Skin of body (tissue), 2 donors: ENCODE results near the gene AFG3L2. TPM values are rescaled to one million over a fixed set of nuclear protein-coding genes. Genes with fewer than 3 reads are reported as not detected.

ENCODE experiments used
- DNase-seq: peaks from one replicate; lab custom pipeline; 2025; lab: John Stamatoyannopoulos, UW
- total RNA-seq: library from RNA; depleted of rRNA; stranded (reverse); fragments of >200 nt; gene quantifications from one replicate; pipeline ENCODE4 v1.2.3, GENCODE V29; 2014

The AFG3L2 gene
- total RNA-seq, 1 donor from 2014 or later = 34.8 TPM

DNA sequence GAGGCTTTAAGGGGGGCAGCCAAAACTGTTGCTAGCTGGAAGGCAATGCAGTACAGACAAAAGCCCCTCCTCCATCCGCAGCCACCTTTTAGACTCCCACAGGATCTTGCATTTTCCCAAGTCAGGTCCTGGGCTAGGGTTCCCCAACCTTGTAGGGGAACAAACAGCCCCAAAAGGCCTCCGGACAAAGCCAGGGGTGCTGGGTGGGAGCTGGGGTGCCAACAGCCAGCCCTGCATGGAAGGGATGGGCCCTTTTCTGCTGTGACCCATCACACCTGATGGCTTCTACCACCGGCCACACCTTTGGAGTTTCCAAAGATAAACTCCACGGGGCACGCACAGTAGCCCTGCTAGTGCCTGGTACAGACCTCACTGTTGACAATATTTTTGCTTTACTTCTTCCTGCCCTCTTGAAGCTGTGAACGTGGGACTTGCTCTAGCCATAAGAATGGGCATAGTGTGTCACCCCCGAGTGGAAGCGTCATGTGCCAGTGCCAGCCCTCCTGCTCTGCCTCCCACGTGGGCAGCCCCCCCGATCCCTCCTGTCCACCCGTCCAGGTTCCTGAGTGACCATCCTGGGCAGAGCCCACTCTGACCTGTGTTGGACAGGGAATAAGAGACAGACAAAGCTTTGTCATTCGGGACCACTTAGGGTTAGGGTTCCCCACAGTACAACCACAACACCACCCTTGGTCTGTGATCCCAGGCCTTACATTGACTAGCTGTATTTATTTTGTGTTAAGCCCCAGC lies 50.1 kb downstream of the AFG3L2 start:
- DNase-seq = no peak

DNA sequence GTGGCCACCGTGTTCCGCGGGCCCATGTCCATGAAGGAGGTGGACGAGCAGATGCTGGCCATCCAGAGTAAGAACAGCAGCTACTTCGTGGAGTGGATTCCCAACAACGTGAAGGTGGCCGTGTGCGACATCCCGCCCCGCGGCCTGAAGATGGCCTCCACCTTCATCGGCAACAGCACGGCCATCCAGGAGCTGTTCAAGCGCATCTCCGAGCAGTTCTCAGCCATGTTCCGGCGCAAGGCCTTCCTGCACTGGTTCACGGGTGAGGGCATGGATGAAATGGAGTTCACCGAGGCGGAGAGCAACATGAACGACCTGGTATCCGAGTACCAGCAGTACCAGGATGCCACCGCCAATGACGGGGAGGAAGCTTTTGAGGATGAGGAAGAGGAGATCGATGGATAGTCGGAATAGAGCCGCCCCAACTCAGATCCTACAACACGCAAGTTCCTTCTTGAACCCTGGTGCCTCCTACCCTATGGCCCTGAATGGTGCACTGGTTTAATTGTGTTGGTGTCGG lies 51.2 kb downstream of the AFG3L2 start:
- DNase-seq = no peak

DNA sequence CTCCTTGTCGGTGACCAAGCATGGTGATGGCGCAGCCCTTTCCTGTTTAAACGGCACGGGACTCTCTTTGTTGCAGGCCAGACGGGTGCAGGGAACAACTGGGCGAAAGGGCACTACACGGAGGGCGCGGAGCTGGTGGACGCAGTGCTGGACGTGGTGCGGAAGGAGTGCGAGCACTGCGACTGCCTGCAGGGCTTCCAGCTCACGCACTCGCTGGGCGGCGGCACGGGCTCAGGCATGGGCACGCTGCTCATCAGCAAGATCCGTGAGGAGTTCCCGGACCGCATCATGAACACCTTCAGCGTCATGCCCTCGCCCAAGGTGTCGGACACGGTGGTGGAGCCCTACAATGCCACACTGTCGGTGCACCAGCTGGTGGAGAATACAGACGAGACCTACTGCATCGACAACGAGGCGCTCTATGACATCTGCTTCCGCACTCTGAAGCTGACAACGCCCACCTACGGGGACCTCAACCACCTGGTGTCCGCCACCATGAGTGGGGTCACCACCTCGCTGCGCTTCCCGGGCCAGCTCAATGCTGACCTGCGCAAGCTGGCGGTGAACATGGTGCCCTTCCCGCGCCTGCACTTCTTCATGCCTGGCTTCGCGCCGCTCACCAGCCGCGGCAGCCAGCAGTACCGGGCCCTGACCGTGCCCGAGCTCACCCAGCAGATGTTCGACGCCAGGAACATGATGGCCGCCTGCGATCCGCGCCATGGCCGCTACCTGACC lies 51.9 kb downstream of the AFG3L2 start:
- no peak for DNase-seq

DNA sequence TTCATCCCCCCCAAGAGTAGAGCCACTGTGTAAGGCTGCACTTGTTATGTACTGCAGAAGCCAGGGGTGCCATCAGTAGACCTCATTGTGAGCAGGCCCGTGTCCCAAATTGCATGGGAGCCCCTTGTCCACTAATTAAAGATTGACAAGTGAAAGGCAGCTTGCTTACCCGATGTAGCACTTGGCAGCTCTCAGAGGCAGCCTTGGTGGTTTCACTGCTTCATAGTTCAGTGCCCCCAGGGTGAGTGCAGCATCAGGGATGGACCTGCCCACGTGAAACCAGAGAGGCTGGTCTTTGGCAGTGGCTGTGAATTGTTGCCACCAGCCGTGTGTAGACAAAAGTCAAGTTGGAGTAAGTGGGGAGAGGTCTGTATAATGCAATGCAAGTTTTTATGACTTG lies 55.7 kb downstream of the AFG3L2 start:
- DNase-seq = no peak

DNA sequence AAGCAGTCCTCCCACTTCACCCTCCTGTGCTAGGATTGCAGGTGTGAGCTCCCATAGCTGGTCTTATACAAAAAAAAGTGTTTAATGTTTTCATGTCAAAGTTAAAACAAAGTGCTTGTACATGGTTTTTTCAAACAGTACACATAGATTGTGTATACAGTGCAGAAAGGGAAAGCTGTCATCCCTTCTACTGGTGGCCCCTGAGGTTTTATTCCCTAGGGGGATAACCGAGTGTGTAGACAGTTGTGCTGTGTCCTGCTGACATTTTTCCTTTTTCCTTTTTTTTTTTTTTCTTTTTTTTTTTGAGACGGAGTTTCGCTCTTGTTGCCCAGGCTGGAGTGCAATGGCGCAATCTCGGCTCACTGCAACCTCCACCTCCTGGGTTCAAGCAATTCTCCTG lies 58.2 kb downstream of the AFG3L2 start:
- no peak for DNase-seq

DNA sequence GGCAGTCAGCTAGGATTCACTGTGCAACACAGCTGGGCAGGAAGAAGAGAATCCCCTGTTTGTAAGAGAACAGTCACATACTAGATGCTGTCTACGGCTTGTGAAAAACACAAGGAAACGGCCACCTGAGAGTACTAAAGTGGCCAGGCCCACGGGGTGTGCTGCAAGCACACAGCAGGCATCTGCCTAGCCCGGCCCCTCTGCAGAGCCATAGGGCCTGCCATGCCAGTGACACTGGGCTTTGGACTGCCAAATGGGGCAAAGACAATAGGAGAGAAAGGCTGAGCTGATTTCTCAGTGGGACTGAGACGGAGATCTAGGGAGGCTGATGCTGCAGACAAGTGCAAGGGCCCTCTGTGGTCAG lies 58.7 kb downstream of the AFG3L2 start:
- no peak for DNase-seq

DNA sequence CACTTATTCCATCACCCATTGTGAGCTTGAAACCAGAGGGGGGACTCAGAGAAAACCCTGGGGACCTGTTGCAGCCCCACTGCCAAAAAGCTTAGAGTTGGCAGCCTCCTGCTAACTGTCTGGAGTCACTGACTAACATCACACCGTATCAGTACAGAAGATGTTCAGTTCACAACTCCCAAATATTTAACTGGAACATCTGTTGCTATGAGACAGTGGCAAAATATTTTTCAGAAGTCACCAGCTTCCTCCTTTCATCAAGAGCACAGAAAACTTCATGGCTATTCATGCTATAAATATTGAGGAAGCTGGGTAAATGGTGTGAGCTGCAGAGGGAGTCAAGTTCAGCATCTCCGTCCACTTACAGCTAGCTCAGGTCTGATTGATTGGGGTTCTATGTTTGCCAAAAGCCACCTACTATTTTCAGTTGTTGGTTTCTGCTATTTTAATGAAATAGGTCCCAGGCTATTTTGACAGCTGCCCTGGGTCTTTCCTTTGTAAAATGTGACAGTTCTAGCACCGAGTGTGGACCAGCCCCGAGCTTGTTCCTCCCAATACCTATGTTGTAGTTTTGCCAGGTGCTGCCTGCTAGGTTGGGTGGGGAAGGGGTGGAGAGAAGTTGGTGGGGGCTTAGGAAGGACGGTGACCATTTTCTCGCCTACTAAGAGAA lies 59.2 kb downstream of the AFG3L2 start:
- peak; percentile 60 for DNase-seq

DNA sequence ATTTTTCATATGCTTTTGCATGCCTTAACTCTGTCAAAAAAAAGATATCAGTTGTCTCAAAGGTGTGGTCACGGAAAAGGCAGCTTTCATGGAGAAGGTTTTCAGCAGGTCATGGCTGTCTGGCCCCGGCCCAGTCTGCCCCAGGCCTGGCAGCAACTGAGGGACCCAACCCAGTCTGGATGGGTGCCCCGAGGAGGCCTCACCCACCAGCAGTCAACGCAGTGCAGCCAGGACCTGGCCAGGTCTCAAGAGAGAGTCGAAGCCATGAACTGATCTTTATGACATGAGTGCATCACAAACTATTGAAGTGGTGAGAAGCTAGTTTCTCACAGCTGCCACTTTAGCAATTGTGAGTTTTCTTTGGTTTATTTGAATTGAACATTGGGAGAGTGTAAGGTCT lies 61.1 kb downstream of the AFG3L2 start:
- no peak for DNase-seq

DNA sequence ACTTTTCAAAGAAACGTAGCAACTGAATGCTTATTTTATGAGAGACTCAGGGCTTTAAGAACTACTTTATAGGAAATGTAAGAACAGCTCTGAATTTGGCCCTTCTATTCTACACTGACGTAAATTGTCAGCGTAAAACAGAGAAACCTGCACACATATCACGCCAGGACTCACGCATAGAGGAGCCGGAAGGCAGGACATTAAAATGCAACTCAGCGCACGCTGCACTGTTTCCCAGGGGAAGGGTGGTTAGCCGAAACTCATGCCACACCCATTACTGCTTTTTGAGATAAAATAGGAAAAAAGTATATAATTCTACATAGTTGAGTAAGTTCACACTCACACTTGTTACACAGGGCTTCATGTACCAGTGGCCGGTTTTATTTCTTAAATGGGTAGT lies 61.5 kb downstream of the AFG3L2 start:
- DNase-seq = no peak

DNA sequence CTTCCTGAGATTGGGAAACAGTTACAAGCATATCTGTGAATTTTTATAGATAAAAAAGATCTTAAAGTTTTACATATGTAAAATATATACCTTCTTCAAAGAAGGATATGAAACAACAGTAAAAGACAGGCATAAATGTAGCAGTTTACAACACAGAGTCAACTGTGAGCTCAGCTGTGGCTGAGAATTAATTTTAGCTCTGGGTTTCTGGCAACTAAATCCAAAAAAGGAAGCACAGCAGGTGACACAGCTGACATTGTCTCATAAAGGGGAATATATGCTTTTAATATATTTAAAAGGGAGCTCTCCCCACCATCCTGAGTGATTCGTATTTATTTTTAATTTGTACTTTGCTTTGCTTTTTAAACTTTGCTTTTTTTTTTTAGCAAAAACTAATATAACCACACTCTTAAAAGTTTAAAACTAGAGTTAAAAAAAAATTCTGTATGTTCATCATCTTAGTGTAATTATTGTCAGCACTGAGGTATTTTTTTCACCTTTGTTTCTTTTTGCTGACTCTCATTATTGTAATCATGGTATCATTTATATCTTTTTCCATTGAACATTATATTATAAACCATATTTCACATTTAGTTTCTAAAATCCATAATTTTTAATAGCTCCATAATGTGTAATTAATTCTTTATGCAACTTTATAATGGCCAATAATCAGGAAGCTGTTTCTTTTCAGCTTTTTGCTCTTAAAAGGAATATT lies 62.3 kb downstream of the AFG3L2 start:
- DNase-seq = no peak

DNA sequence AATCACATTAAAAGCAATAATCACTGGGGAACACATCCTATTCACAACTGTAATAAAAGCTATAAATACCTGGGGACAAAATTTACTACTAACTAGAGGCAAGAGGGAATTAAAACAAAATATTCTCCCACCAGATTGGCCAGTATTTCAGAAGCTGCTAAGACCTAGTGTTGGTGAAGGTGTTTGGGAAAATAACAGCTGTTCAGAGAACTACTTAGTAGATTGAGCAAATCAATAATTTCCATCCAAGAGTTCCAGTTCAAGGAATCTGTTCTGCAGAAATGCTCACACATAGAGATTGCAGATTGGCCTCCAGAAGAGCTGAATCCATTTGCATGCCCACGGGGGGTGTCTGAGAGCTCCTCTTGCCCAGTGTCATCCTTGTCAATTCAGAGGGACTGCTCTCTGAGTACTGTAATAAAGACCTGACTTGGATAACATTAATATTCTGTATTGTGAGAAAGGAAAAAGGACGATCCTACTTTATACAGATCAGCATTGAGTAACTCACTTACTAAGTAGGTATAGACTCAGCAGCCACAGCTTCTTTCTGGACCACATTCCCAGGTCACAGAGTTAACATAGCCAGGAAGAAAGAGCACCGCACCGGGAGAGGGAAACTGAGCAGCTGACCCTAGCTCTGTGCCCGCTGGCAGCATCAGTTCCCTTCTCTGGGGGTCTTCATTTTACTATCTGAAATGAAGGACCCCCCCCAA lies 63.3 kb downstream of the AFG3L2 start:
- no peak for DNase-seq

DNA sequence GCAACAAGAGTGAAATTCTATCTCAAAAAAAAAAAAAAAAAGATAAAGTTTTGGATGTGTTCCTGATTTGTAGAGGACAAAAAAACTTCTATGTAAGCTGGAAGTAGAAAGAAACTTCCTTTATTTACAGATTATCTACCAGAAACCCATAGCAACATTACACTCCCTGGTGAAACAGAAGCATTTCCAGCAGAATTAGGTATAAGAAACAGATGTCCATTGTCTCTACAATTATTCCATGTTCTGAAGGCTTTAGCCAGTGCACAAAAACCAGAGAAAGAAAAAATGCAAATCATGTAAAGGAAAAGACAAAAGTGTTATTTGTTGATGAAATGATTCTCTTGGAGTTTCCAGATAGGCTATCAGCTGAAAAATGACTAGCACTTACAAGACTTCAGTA lies 64.1 kb downstream of the AFG3L2 start:
- no peak for DNase-seq

DNA sequence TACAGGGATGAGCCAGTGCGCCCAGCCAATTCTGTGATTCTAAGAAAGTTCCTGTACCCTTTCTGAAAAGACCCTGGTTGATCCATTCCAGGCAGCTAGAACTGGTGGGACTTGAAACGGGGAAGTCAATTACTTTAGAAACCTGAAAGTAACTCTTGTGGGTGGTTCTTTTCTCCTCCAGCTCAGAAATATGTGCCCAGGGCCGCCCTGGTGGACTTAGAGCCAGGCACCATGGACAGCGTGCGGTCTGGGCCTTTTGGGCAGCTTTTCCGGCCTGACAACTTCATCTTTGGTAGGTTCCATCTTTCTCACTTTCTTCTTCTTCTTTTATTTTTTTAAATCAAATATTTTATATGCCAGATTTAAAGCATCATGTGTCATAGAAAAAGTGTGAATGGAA lies 66.3 kb downstream of the AFG3L2 start:
- no peak for DNase-seq

DNA sequence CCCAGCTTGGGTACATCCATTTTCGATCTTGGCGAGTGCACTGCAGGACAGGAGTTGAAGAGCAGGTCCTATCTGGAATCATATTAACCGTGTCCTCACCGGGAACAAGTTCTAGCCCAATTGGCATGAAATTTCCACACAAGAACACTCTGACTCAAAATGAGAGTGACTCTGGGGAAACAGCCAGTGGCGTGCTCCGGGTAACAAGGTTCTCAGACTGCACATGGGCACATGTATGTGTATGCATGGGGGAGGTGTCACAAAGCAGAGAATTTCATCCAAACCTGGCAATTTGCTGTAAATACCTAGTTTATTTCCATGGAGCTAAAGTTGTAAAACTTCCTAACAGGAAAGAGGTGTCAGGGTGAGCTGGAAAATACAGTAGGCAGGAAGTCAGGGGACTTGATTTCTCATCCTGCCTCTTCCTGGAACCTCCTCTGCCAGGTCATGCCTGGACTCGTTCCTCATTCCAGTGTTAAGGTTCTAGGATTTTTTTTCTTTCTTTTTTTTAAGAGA lies 67.3 kb downstream of the AFG3L2 start:
- DNase-seq = no peak

DNA sequence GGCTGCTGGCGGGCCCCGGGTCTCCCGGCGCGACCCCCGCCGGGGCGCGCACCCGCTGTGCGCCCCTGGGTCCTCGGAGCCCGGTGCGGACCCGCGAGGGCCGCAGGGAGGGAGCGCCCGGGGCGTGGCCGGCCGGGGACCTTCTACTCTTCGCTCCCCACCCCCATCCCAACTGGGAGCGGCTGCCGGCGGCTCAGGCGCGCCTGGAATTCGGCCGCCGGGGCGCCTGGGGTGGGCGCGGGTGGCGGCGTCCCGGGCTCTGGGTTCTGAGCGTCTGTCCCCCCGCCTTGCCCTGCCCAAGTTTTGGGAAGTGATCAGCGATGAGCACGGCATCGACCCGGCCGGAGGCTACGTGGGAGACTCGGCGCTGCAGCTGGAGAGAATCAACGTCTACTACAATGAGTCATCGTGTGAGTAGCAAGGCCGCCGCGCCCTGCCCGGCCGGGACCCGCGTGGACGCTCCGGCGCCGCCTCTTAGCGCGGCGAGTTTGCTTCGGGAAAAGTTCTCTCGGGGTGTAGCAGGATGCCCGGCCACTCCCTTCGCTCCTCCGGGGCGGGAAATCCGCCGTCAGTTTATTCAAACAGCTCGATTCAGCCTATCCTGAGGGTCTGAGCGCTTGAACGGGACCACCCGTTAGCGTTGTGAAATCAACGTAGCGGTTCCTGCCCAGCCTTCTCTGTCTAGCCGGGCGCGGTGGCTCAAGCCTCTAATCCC lies 68.5 kb downstream of the AFG3L2 start:
- peak; percentile 76 for DNase-seq

DNA sequence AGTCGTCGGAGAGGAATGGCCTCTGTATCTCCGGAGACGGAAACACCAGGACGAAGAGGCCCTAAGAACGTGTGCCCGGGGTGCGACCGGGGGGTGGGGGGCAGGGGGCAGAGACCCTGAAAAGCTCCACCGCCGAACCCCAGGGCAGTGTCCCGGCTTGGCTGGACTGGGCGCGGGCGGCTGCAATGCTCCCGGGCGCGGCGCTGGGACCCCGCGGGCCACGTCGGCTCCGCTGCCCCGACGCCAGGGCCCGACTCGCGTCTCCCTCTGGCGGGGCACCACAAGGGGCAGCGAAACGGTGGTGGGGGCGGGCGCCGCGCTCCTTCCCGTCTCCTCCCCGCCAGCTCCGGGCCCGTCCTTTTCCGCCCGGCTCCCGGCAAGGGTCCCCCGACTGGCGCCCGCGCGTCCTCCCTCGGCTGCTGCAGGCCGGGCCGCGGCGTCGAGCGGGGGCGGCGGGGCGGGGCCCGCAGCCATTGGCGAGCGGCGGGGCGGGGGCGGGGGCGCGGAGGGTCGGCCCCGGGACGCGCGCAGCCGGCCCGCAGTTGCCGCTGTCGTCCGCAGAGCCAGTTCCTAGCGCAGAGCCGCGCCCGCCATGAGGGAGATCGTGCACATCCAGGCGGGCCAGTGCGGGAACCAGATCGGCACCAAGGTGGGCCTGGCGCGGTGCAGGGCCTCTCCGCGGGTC lies 69.2 kb downstream of the AFG3L2 start, which contains the start of gene TUBB6:
Gene TUBB6 (plus strand): TSS at position 541 of the 685 bp plus-strand sequence. CDS start 52 bp downstream, at position 593.
- DNase-seq = peak; percentile 38

DNA sequence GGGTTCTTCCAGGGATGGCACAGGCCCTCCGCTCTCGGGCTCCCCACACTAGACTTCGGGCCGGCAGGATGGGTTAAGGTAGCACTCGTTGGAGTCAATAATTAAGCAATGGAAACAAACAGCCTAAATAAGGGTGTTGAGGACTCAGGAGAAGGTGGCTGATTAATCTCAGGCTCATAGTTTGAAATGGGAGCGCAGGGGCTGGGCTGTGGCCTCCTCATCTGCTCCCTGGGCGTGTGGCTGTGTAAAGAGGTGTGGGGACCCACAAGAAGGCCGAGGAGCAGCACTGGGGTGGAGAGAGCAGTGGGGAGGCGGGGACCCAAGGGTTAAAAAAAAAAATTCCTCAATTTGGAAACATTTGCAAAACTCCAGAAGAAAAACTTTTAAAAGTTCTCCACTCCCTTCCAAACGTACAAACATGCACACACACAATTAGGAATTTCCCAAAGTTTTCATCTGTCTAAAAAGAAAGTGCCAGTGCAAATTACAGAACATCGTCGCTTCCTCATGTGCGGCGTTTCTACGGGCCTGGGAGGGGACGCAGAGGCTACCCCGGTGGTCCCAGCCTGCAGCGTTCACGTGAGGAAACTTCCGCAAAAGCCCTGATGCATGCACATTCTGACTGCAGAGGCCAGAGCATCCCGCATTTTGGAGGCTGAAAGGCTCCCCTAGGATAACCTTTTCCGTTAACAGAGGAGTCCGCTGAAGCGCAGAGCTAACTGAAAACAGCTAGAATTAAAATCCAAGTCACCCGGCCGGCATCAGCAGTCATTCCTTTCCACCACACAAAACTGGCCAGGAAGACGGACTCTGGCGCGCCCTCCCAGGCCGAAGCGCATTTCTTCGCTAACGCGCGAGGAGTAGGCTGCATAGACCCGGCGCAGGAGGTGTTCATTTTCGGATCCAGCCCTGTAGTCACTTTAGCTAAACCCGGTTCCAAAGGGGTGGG lies 70.0 kb downstream of the AFG3L2 start:
- peak; percentile 61 for DNase-seq

DNA sequence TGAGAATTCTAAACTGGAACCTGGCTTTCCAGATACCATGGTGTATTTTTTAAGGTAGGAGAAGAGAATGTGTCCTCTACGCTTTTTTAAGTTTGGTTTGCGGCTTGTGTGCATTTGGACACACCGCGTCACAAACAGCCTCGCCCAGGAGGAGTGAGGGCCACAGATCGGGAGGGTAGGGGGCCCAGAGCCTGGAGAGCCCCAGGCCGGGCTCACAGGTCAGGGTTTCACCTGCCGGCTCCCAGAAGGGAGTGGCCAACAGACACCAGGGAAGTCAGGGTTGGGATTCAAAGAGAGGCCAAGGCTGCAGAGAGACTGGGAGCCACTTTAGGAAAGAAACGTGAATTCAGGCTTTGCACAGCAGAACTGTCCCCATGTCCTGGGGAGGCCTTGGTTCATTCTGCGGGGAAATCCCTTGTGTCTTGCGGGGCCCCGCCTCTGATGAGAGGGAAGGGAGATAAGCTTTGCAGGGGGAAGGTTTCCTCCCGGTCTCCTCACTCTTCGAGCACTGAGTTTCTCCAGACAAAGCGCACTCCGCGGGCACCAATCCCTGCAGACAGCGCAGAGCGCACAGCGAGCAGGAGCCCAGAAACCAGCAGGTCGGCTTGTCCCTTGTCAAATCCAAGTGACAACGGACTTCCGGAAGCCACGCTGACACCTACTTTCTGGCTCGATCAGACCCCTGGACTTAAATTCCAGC lies 70.9 kb downstream of the AFG3L2 start:
- no peak for DNase-seq
